ENCODE results near the gene ZSCAN9. TPM values are rescaled to one million over a fixed set of nuclear protein-coding genes. Genes with fewer than 3 reads are reported as not detected.

The ZSCAN9 gene
- total RNA-seq, 1 donor = 6.7 TPM

- H3K4me3 ChIP-seq (ENCODE audit: low read length) = no peak overlapping the region
- H3K4me1 ChIP-seq (ENCODE audit: insufficient read depth, low read length) = peaks cover 3% of the 10 kb centered on the region
- H3K9me3 ChIP-seq (ENCODE audit: low read depth, low read length) = no peaks in the 10 kb centered on the region
- no peaks in the 10 kb centered on the region for H3K27me3 ChIP-seq (ENCODE audit: insufficient read depth, low read length)
Observed at GRCh38 chr6:28245206-28245941, 20.3 kb downstream of the ZSCAN9 start.

- peaks cover 27% of the 10 kb centered on the region for H3K4me1 ChIP-seq (ENCODE audit: insufficient read depth, low read length)
- no peaks in the 10 kb centered on the region for H3K27me3 ChIP-seq (ENCODE audit: insufficient read depth, low read length)
- H3K9me3 ChIP-seq (ENCODE audit: low read depth, low read length) = no peaks in the 10 kb centered on the region
- H3K4me3 ChIP-seq (ENCODE audit: low read length) = no peak overlapping the region
Observed at GRCh38 chr6:28248916-28249315, 23.8 kb downstream of the ZSCAN9 start.

- Histone ChIP-seq H3K4me1 (ENCODE audit: insufficient read depth, low read length) (peaks cover 27% of the 10 kb centered on the region), H3K4me3 (ENCODE audit: low read length) (no peak overlapping the region), H3K9me3 (ENCODE audit: low read depth, low read length) (no peaks in the 10 kb centered on the region), H3K27me3 (ENCODE audit: insufficient read depth, low read length) (no peaks in the 10 kb centered on the region)
Observed at GRCh38 chr6:28250747-28251146, 25.7 kb downstream of the ZSCAN9 start.

- Histone ChIP-seq H3K9me3 (ENCODE audit: low read depth, low read length) (no peaks in the 10 kb centered on the region), H3K27me3 (ENCODE audit: insufficient read depth, low read length) (peaks cover 7% of the 10 kb centered on the region), H3K4me3 (ENCODE audit: low read length) (peak overlapping the region; percentile 73), H3K4me1 (ENCODE audit: insufficient read depth, low read length) (peaks cover 27% of the 10 kb centered on the region)
Observed at GRCh38 chr6:28251661-28252008, 26.6 kb downstream of the ZSCAN9 start.

- Histone ChIP-seq H3K4me3 (ENCODE audit: low read length) (peak within 1 kb of the TSS; percentile 73), H3K9me3 (ENCODE audit: low read depth, low read length) (no peaks in the 10 kb centered on the region), H3K4me1 (ENCODE audit: insufficient read depth, low read length) (peaks cover 27% of the 10 kb centered on the region), H3K27me3 (ENCODE audit: insufficient read depth, low read length) (peaks cover 7% of the 10 kb centered on the region)
Observed at GRCh38 chr6:28252009-28252975, 27.2 kb downstream of the ZSCAN9 start, which contains the start of gene ZKSCAN4. ZKSCAN4 (minus strand) TSS chr6:28252269; CDS start chr6:28251980, 289 bp downstream.

- Histone ChIP-seq H3K4me1 (ENCODE audit: insufficient read depth, low read length) (peaks cover 27% of the 10 kb centered on the region), H3K4me3 (ENCODE audit: low read length) (no peak overlapping the region), H3K9me3 (ENCODE audit: low read depth, low read length) (no peaks in the 10 kb centered on the region), H3K27me3 (ENCODE audit: insufficient read depth, low read length) (peaks cover 7% of the 10 kb centered on the region)
Observed at GRCh38 chr6:28254121-28254519, 29.0 kb downstream of the ZSCAN9 start.

- Histone ChIP-seq H3K4me1 (ENCODE audit: insufficient read depth, low read length) (peaks cover 16% of the 10 kb centered on the region), H3K4me3 (ENCODE audit: low read length) (no peak overlapping the region), H3K27me3 (ENCODE audit: insufficient read depth, low read length) (peaks cover 9% of the 10 kb centered on the region), H3K9me3 (ENCODE audit: low read depth, low read length) (no peaks in the 10 kb centered on the region)
Observed at GRCh38 chr6:28257042-28257441, 32.0 kb downstream of the ZSCAN9 start.

GRCh38 chr6:28258877-28259777 is 34.1 kb downstream of the ZSCAN9 start, which contains the start of gene NKAPL:
NKAPL (plus strand) TSS chr6:28259297; CDS start chr6:28259372, 75 bp downstream.
- Histone ChIP-seq H3K27me3 (ENCODE audit: insufficient read depth, low read length) (peaks cover 9% of the 10 kb centered on the region), H3K4me1 (ENCODE audit: insufficient read depth, low read length) (peaks cover 4% of the 10 kb centered on the region), H3K9me3 (ENCODE audit: low read depth, low read length) (no peaks in the 10 kb centered on the region), H3K4me3 (ENCODE audit: low read length) (peak within 1 kb of the TSS; percentile 22)

- H3K9me3 ChIP-seq (ENCODE audit: low read depth, low read length) = no peaks in the 10 kb centered on the region
- peaks cover 14% of the 10 kb centered on the region for H3K4me1 ChIP-seq (ENCODE audit: insufficient read depth, low read length)
- peaks cover 3% of the 10 kb centered on the region for H3K27me3 ChIP-seq (ENCODE audit: insufficient read depth, low read length)
- no peak overlapping the region for H3K4me3 ChIP-seq (ENCODE audit: low read length)
Observed at GRCh38 chr6:28263922-28264321, 38.8 kb downstream of the ZSCAN9 start.

- no peaks in the 10 kb centered on the region for H3K9me3 ChIP-seq (ENCODE audit: low read depth, low read length)
- H3K4me3 ChIP-seq (ENCODE audit: low read length) = no peak overlapping the region
- H3K27me3 ChIP-seq (ENCODE audit: insufficient read depth, low read length) = peaks cover 3% of the 10 kb centered on the region
- peaks cover 10% of the 10 kb centered on the region for H3K4me1 ChIP-seq (ENCODE audit: insufficient read depth, low read length)
Observed at GRCh38 chr6:28264834-28265401, 39.8 kb downstream of the ZSCAN9 start.

- peaks cover 10% of the 10 kb centered on the region for H3K4me1 ChIP-seq (ENCODE audit: insufficient read depth, low read length)
- no peaks in the 10 kb centered on the region for H3K9me3 ChIP-seq (ENCODE audit: low read depth, low read length)
- no peaks in the 10 kb centered on the region for H3K27me3 ChIP-seq (ENCODE audit: insufficient read depth, low read length)
- peak overlapping the region; percentile 65 for H3K4me3 ChIP-seq (ENCODE audit: low read length)
Observed at GRCh38 chr6:28266563-28266961, 41.5 kb downstream of the ZSCAN9 start.

- H3K27me3 ChIP-seq (ENCODE audit: insufficient read depth, low read length) = no peaks in the 10 kb centered on the region
- H3K9me3 ChIP-seq (ENCODE audit: low read depth, low read length) = no peaks in the 10 kb centered on the region
- H3K4me1 ChIP-seq (ENCODE audit: insufficient read depth, low read length) = peaks cover 10% of the 10 kb centered on the region
- H3K4me3 ChIP-seq (ENCODE audit: low read length) = peak within 1 kb of the TSS; percentile 65
Observed at GRCh38 chr6:28266962-28267694, 42.1 kb downstream of the ZSCAN9 start, which contains the start of gene ZSCAN26. ZSCAN26 (plus strand) TSS chr6:28267143; CDS start chr6:28271920, 4,777 bp downstream.

- Histone ChIP-seq H3K27me3 (ENCODE audit: insufficient read depth, low read length) (no peaks in the 10 kb centered on the region), H3K9me3 (ENCODE audit: low read depth, low read length) (no peaks in the 10 kb centered on the region), H3K4me1 (ENCODE audit: insufficient read depth, low read length) (peaks cover 10% of the 10 kb centered on the region), H3K4me3 (ENCODE audit: low read length) (peak overlapping the region; percentile 65)
Observed at GRCh38 chr6:28267695-28268059, 42.6 kb downstream of the ZSCAN9 start.
